GF-D8 (cell line): ENCODE measurements around the gene NHERF1.

Experiments used
- DNase-seq: peaks from one replicate; lab custom pipeline; 2025; lab: John Stamatoyannopoulos, UW

The NHERF1 gene

GRCh38 chr17:74768069-74768762 lies 19.8 kb downstream of the NHERF1 start:
- DNase-seq, result no peak

GRCh38 chr17:74768763-74769114 lies 20.3 kb downstream of the NHERF1 start:
- no peak for DNase-seq

DNA sequence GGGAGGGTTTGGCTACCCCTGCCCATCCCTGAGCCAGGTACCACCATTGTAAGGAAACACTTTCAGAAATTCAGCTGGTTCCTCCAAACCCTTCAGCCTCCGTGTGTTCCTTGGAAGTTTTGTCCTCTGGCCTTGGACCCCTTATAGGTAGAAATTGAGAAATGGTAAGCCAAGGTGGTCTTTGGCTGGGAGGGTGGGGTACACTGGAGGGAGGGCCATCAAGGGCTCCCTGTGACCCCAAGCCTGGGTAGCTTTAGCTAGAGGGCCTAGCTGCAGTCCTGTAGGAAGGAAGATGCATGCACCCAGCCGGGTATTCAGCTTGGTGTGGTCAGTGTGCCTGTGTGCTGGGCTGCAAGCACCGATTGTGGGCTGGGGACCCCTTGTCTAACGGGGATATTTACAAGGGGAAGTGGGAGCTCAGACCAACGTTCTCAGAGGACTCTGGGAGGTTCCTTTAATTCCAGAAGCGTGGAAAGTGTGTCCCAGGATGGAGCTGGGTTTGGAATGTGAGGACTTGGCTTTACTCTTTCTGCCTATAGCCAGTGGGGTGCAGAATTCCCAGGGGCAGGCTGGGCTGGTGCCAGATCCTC lies 20.9 kb downstream of the NHERF1 start:
- DNase-seq, result no peak

- DNase-seq, result no peak
These were observed 21.5 kb downstream of the NHERF1 start for GRCh38 chr17:74769856-74770497.

DNA sequence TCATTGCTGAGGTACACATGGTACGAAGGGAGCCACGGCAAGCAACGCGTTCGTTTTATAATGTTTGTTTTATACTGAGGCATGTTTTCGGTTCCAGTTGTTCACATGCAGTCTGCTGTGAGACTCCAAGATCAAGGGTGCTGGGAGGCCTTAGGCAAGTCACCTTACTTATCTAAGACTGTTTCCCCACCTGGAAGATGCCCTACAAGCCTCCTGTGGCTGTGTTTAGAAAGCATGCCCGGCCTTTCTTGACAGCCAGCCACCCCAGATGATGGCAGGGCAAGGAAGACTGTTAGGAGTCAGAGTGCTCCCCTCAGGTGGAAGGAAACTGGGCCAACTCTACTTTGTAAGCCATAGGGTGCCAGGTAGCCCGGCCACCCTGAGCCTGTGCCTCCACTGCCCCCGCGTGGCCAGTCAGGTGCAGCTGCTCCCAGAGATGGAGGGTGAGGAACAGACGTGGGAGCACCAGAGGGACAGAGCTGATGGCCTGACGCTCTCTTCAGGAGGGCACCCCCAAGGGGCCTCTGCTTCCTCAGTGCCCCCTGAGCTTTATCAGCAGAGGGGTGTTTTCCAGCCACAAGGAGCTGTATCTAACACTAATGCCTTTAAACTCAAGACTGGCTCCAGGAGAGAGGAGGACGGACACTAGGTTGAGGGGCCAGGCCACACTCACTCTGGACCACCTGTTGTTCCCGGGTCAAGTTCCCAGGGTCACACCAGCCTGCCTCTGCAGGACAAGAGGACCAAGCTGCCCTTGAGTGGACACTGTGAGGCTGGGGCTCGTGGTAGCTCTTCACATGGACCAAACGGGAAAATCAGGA lies 22.3 kb downstream of the NHERF1 start:
- no peak for DNase-seq

GRCh38 chr17:74771319-74771914 lies 23.0 kb downstream of the NHERF1 start:
- no peak for DNase-seq

GRCh38 chr17:74772053-74772452 lies 23.6 kb downstream of the NHERF1 start:
- DNase-seq, result no peak

DNA sequence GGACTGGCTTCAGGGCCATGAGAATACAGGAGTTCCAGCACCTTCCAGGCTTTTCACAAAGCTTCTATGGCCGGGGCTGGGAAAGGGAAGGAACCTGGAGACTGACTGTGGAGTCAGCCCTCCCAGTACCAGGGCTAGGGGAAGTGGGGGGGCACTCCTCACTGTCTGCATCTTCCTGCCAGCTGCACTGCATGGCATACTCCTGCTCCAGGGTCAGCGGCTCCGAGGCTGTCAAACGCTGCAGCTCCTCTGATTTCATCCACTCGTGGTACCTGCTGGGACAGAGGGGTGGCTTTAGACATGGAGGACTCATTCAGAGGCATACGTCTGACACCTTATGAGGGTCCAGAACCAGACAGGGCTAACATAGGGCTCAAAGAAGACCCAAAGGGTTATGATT lies 25.0 kb downstream of the NHERF1 start:
- DNase-seq, result no peak

GRCh38 chr17:74773871-74774286 lies 25.5 kb downstream of the NHERF1 start:
- no peak for DNase-seq

- no peak for DNase-seq
These were observed 27.1 kb downstream of the NHERF1 start for GRCh38 chr17:74775409-74776043.

DNA sequence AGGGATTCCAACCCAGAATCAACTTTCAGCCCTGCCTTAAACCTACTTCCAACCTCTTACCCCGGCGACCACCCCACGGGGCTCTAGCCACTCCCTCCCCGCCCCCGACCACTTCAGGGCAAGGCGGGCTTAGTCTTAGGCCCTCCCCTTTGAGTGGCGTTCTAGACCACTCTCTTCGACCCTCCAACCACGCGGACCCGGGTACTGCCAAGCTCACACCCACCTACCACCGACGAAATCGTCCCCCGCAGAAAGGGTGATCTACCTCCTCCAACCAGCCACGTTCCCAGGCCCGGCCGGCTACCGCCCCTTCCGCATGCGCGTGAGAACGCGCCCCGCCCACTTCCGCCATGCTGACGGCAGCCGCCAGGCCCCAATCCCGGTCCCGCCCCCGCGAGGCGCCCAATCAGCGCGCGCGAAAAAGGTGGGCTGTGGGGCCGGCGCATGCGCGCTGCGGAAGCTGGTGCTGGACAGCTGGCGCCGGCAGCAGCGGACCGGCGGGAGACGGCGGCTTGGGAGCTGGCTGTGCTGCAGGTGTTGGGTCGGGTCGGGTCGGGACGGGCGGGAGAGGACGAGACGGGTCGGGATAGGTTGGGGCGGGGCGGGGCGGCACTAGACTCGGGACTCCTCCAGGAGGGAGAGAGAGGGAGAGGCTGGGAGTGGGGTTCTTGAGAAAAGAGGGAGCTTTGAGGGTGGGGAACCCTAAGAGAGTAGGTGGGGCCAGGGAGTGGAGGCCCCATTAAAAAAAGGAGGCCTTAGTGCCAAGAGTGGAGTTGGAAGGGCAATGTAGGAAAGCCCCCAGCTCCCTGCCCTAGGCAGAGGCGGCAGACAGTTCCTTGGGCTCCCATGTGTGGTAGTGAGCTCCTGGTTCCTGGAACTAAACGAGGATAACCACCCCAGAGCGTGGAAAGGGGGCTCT lies 27.9 kb downstream of the NHERF1 start, which contains the start of gene NAT9:
NAT9 (minus strand) TSS at position 302 of the 919 bp plus-strand sequence. CDS start 647 bp downstream, outside the sequence.
- DNase-seq, result peak; percentile 81

DNA sequence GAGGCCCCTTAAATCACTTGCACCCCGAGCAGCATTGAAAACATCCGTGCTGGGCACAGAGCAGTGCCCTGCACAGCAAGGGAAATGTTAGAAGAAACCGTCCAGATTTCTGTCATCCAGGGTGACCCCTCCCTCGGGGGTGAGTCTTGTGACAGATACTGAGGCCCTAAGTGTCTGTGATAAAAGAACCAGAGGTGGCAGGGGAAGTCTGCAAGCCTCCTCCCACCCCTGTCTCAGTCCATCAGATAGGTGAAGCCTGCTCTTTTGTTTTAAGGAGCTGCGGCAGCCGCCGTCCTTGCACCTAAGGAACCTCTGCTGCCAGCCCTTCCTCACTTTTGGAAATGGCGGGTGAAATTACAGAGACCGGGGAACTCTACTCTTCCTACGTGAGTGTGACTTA lies 28.6 kb downstream of the NHERF1 start:
- DNase-seq, result no peak

DNA sequence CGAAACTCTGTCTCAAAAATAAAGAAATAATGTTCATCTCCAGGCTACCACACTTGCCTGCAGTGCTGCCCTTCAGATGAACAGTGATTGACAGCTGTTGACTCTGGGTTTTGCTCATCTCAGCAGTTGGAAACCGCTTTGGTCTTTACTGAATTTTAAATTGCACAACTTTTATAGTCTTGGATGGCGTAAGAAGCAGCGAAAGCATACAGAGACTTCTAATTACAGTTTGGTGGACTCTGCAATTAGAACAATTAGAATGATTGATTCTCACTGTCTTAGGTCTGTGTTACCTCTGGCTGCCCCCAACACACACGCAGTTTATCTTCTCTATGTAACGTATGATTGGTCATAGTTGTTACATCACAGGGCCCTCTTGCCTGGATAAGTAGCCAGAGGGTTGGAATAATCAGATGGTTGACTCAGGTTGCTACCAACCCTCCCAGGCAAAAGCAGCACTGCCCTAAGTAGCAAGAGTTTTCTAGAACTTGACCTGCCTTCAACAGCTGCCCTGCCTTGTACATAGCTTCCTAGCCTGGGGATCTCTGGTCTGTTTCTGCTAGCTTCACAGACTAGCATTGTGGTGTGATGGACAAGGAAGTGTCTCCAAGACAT lies 29.6 kb downstream of the NHERF1 start:
- peak; percentile 66 for DNase-seq

GRCh38 chr17:74778960-74779359 lies 30.5 kb downstream of the NHERF1 start:
- DNase-seq, result peak; percentile 92

GRCh38 chr17:74779501-74779900 lies 31.1 kb downstream of the NHERF1 start:
- DNase-seq, result no peak

- DNase-seq, result peak; percentile 99
These were observed 31.5 kb downstream of the NHERF1 start for GRCh38 chr17:74779948-74780400.

- DNase-seq, result peak; percentile 68
These were observed 32.2 kb downstream of the NHERF1 start for GRCh38 chr17:74780443-74781238.

GRCh38 chr17:74782571-74782970 lies 34.1 kb downstream of the NHERF1 start:
- DNase-seq, result no peak
